ENCODE measurements around the gene MRPL33. TPM values are rescaled to one million over a fixed set of nuclear protein-coding genes. Genes with fewer than 3 reads are reported as not detected.

MRPL33 gene
- total RNA-seq, 1 experiment from 2014 or later, result 66.8 TPM

- no peaks in the 10 kb centered on the region for H3K23me2 ChIP-seq (ENCODE audit: insufficient read length, low read depth, low read length, poor library complexity, severe bottlenecking)
- H2BK120ac ChIP-seq (ENCODE audit: low read depth, low read length, poor library complexity, severe bottlenecking), result no peak overlapping the region
- no peak overlapping the region for H2AK5ac ChIP-seq (ENCODE audit: insufficient read length, low read length)
- no peak overlapping the region for H4K91ac ChIP-seq (ENCODE audit: insufficient read length, low read depth, low read length)
- no peak overlapping the region for H2BK5ac ChIP-seq (ENCODE audit: insufficient read length, low read length)
- H3K4me1 Mint-ChIP-seq, result peaks cover 0 to 6% of the 10 kb centered on the region in 2 experiments; a peak in 2 of 4 replicates
- H3K9me3 ChIP-seq (ENCODE audit: control insufficient read depth, low read depth, low read length), result no peaks in the 10 kb centered on the region
- H3K4me3 Mint-ChIP-seq, result no peak overlapping the region
- H4K8ac ChIP-seq (replicated peaks; ENCODE audit: insufficient read length, low read depth, low read length), result no peak overlapping the region
- no peaks in the 10 kb centered on the region for H3K36me3 Mint-ChIP-seq (ENCODE audit: insufficient read depth in 1 of 3, low read depth in 3 of 3)
- DNase-seq, result no peak
- H3K4me1 ChIP-seq (ENCODE audit: insufficient read depth, low read length), result no peaks in the 10 kb centered on the region
- no peak overlapping the region for H3K4ac ChIP-seq (ENCODE audit: low read depth, low read length)
- no peak overlapping the region for H2AFZ ChIP-seq (ENCODE audit: low read length)
- H3K18ac ChIP-seq (ENCODE audit: insufficient read length, low read depth, low read length), result no peak overlapping the region
- H3K9ac ChIP-seq (ENCODE audit: extremely low read depth, insufficient read length, low read length), result no peak overlapping the region
- WGBS (ENCODE audit: extremely low coverage, insufficient read length, low lambda C conversion rate), result no CpG with 5 or more reads among the region's 6 CpGs
- H2BK20ac ChIP-seq (ENCODE audit: low read depth, low read length, poor library complexity, severe bottlenecking), result no peak overlapping the region
- H3K4me2 ChIP-seq (ENCODE audit: insufficient read depth, insufficient read length, low read length), result no peak overlapping the region
- H2BK12ac ChIP-seq (ENCODE audit: insufficient read length, low read depth, low read length), result no peak overlapping the region
- H4K5ac ChIP-seq (ENCODE audit: insufficient read length, low read depth, low read length), result no peak overlapping the region
- H3K56ac ChIP-seq (ENCODE audit: insufficient read length, low read depth, low read length), result no peak overlapping the region
- H2BK15ac ChIP-seq (ENCODE audit: low read depth, low read length), result no peak overlapping the region
- H3T11ph ChIP-seq (ENCODE audit: low read length), result no peak overlapping the region
- no peaks in the 10 kb centered on the region for H3K79me1 ChIP-seq (ENCODE audit: insufficient read depth, low read depth, low read length, poor library complexity, severe bottlenecking)
- H3K27me3 ChIP-seq (ENCODE audit: insufficient read depth, low read length), result no peaks in the 10 kb centered on the region
- H3K23ac ChIP-seq (ENCODE audit: insufficient read length, low read depth, low read length), result no peak overlapping the region
- H3K79me2 ChIP-seq (ENCODE audit: insufficient read depth, low read length), result no peaks in the 10 kb centered on the region
- no peak overlapping the region for H3K27ac Mint-ChIP-seq
- no peak overlapping the region for H3K14ac ChIP-seq (ENCODE audit: insufficient read depth, low read length)
- H4K20me1 ChIP-seq (ENCODE audit: control insufficient read depth, insufficient read depth, insufficient read length), result no peaks in the 10 kb centered on the region
- H3K27ac ChIP-seq (ENCODE audit: insufficient read length, low read depth, low read length), result no peak overlapping the region
- no peaks in the 10 kb centered on the region; a peak in 1 of 5 replicates for H3K9me3 Mint-ChIP-seq
- no peak for TF ChIP-seq CTCF (conservative IDR thresholded peaks at IDR 0.05)
- H3K27me3 Mint-ChIP-seq (ENCODE audit: low read depth), result peaks cover 9% of the 10 kb centered on the region
Observed at GRCh38 chr2:27802547-27802946, 31.0 kb downstream of the MRPL33 start.

Measured in H9 (cell line).